GM12872 (cell line): Measurements from ENCODE around the gene ALK.

Experiments
- TF ChIP-seq, protein P1 (sequence below): IDR thresholded peaks from 3 replicates; pipeline ENCODE4 v1.5.1; 2011; ENCODE audit warnings: low read depth, mild to moderate bottlenecking, low read length, moderate library complexity; ENCODE audit not compliant: insufficient read depth

The ALK gene

DNA sequence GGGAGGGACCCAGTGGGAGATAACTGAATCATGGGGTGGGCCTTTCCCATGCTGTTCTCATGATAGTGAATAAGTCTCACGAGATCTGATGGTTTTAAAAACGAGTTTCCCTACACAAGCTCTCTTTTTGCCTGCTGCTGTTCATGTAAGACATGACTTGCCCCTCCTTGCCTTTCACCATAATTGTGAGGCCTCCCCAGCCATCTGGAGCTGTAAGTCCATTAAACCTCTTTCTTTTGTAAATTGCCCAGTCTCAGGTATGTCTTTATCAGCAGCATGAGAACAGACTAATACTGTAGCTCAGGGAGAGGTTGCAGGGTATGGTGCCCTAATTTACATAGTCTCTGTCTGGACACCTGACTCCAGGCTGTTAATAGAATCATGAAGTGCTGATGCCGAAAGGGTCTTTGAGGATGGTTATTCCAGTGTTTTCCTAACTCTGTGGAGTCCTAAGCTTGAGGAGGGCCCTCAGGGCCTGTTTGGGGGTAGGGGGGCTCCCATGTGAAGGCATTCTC is 343.2 kb downstream of the ALK start:
- TF ChIP-seq, protein P1, sequence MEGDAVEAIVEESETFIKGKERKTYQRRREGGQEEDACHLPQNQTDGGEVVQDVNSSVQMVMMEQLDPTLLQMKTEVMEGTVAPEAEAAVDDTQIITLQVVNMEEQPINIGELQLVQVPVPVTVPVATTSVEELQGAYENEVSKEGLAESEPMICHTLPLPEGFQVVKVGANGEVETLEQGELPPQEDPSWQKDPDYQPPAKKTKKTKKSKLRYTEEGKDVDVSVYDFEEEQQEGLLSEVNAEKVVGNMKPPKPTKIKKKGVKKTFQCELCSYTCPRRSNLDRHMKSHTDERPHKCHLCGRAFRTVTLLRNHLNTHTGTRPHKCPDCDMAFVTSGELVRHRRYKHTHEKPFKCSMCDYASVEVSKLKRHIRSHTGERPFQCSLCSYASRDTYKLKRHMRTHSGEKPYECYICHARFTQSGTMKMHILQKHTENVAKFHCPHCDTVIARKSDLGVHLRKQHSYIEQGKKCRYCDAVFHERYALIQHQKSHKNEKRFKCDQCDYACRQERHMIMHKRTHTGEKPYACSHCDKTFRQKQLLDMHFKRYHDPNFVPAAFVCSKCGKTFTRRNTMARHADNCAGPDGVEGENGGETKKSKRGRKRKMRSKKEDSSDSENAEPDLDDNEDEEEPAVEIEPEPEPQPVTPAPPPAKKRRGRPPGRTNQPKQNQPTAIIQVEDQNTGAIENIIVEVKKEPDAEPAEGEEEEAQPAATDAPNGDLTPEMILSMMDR: no peak

DNA sequence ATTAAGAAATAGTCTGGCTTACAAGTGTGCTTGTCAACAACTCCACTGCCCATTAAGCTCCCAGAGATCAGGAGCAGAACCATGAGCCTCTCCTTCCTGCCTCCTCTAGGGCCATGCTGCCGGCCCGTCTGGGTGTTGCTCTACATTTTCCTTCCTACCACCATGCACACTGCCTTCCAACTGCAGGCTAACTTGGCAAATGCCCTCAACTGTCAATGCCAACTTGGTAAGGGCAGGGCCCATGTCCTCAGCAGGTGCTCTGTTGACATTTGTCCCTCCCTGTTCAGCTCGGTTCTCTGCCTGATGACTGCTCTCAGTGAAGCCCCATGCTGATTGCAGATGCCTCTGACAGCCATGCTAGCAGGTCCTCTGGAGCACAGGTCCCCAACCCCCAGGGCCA is 345.2 kb downstream of the ALK start:
- TF ChIP-seq, protein P1: no peak

DNA sequence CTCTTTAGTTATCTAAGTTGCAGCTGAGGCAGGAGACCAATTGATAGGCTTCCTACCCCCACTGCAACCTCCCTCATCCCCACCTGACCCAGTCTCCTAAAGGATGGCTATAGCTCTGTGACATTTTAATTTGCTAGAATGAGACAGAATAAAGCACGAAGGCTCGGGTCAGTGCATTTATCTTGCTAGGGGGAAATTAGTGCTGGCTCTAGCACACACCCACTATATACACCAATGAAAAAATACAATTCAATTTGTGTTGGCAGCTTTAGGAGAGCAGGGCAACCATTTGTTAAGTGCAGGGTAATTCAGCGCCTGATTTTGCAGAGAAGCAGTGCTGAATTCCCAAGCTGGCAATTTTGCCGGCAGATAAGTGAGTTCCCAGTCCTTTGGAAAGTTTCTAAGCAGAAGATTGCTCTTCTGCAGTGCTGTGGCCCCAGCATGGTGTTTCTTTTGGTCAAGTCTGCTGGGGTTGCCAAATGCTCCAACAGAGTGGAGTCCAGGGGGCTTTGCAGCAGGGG is 346.0 kb downstream of the ALK start:
- TF ChIP-seq, protein P1: no peak

DNA sequence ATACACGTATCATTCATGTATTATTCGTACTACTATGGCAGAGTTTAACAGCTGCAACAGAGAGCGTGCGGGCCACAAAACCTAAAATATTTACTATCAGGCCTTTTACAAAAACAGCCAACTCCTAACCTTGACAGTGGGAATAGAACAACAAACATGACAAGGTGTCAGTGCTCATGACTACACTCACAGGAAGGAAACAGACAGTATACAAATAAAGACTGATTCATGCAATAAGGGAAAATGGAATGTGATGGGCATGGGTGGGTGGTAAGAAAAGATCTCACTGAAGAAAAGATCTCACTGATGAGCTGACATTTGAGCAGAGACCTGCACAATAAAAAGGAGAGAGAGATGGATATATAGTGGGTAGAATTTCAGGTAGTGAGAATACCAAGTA is 347.8 kb downstream of the ALK start:
- TF ChIP-seq, protein P1: no peak

DNA sequence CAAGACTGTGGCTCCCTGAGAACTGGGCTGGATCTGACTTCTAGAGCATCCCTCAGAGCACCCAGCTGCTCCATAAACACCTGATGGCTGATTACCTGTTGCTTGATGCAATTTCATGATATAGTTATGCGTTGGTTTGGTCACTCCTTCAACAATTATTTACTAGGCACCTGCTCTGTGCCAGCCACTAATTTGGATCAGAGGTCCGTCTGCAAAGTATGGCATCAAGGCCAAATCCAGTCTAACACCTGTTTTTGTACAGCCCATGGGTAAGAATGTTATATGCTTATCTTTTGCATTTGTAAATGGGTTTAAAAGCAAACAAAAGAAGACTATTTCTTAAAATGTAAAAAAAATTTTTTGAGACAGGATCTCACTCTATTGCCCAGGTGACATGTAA is 348.2 kb downstream of the ALK start:
- TF ChIP-seq, protein P1: no peak

DNA sequence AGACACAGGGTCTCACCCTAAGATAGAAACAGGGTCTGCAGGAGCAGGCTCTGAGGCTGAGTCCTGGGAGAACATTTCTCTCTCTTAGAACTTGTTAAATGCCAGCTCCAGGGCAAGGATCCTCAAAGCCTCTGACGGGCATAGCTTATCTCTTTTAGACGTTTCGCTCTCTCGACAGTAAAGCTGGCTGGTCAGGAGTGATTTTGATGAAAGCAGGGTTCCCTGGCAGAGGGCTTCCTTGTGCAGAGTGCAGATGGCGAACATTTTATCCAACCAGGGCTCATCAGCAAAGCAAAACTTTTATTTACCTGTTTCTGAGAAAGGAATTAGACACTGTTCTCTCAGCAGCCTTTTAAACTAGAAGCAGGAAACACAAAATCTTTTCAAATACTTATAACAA is 350.8 kb downstream of the ALK start:
- TF ChIP-seq, protein P1: no peak

DNA sequence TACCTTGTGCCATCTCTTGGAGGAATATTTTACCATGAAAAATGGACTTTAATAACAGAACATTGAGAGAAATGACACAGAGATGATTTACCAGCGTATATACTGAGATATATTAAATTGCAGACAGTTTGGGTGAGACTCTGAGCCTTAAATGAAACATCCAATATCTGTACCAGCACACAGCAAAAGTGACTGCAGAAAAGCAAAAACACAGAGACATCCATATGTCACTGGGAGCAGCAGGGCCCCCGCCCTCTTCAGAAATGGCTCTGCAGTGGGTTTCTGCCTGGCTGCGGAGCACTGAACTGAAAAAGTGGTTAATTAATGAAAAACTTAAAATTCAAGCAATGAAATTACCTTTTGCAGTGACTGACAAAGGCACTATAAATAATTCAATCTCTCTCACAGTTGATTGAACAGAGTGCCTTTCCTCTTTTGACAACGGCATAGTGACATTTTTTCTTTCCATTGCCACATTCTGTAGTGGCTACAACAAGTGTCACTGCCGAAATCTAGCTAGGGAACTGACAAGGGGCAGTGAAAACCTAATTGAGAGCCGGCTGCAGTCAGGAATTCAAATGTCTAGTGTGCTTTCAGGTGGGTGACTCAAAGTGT is 353.4 kb downstream of the ALK start:
- TF ChIP-seq, protein P1: no peak
